ENCODE data around the gene PHEX. TPM values are rescaled to one million over a fixed set of nuclear protein-coding genes. Genes with fewer than 3 reads are reported as not detected.

PHEX gene
- total RNA-seq, 1 experiment from 2014 or later = 1.3 TPM

GRCh38 chrX:22237479-22237878 lies 205.4 kb downstream of the PHEX start:
- H3K9me2 ChIP-seq (replicated peaks; ENCODE audit: insufficient read depth, low read length) = no peaks in the 10 kb centered on the region
- H3K4me2 ChIP-seq (ENCODE audit: low read depth, low read length, poor library complexity, severe bottlenecking) = no peak overlapping the region

GRCh38 chrX:22246620-22247019 lies 214.5 kb downstream of the PHEX start:
- no peak for DNase-seq
- no peaks in the 10 kb centered on the region for H3K27me3 ChIP-seq (ENCODE audit: low read length)

More at GRCh38 chrX:22237479-22237878, 205.4 kb downstream of the PHEX start:
- Histone ChIP-seq H4K20me1 (ENCODE audit: insufficient read depth, low read depth, low read length) (no peaks in the 10 kb centered on the region), H3K9ac (ENCODE audit: low read length) (no peak overlapping the region), H3K9me3 (ENCODE audit: low read length) (no peaks in the 10 kb centered on the region), H3K79me2 (ENCODE audit: low read length) (no peaks in the 10 kb centered on the region), H3K27me3 (ENCODE audit: low read length) (no peaks in the 10 kb centered on the region), H3K4me3 (ENCODE audit: low read length) (no peak overlapping the region), H3K27ac (ENCODE audit: low read length) (no peak overlapping the region), H2AFZ (ENCODE audit: low read length) (no peak overlapping the region), H3K4me1 (ENCODE audit: low read length) (no peaks in the 10 kb centered on the region), H3K36me3 (ENCODE audit: insufficient read depth, low read length) (no peaks in the 10 kb centered on the region)
- no peak for DNase-seq

GRCh38 chrX:22247169-22247568 lies 215.0 kb downstream of the PHEX start:
- Histone ChIP-seq H3K4me3 (ENCODE audit: low read length) (no peak overlapping the region), H3K27me3 (ENCODE audit: low read length) (no peaks in the 10 kb centered on the region), H3K9ac (ENCODE audit: low read length) (no peak overlapping the region), H3K9me3 (ENCODE audit: low read length) (no peaks in the 10 kb centered on the region), H4K20me1 (ENCODE audit: insufficient read depth, low read depth, low read length) (no peaks in the 10 kb centered on the region), H3K9me2 (replicated peaks; ENCODE audit: insufficient read depth, low read length) (no peaks in the 10 kb centered on the region), H3K4me1 (ENCODE audit: low read length) (no peaks in the 10 kb centered on the region), H3K36me3 (ENCODE audit: insufficient read depth, low read length) (no peaks in the 10 kb centered on the region), H2AFZ (ENCODE audit: low read length) (no peak overlapping the region), H3K4me2 (ENCODE audit: low read depth, low read length, poor library complexity, severe bottlenecking) (no peak overlapping the region), H3K79me2 (ENCODE audit: low read length) (no peaks in the 10 kb centered on the region), H3K27ac (ENCODE audit: low read length) (no peak overlapping the region)
- no peak for DNase-seq

More at GRCh38 chrX:22246620-22247019, 214.5 kb downstream of the PHEX start:
- Histone ChIP-seq H3K9me2 (replicated peaks; ENCODE audit: insufficient read depth, low read length) (no peaks in the 10 kb centered on the region), H3K79me2 (ENCODE audit: low read length) (no peaks in the 10 kb centered on the region), H3K9ac (ENCODE audit: low read length) (no peak overlapping the region), H3K4me2 (ENCODE audit: low read depth, low read length, poor library complexity, severe bottlenecking) (no peak overlapping the region), H3K27ac (ENCODE audit: low read length) (no peak overlapping the region), H3K9me3 (ENCODE audit: low read length) (no peaks in the 10 kb centered on the region), H3K4me1 (ENCODE audit: low read length) (no peaks in the 10 kb centered on the region), H4K20me1 (ENCODE audit: insufficient read depth, low read depth, low read length) (no peaks in the 10 kb centered on the region), H3K36me3 (ENCODE audit: insufficient read depth, low read length) (no peaks in the 10 kb centered on the region), H2AFZ (ENCODE audit: low read length) (no peak overlapping the region), H3K4me3 (ENCODE audit: low read length) (no peak overlapping the region)

- Histone ChIP-seq H3K4me3 (ENCODE audit: low read length) (no peak overlapping the region), H3K27ac (ENCODE audit: low read length) (no peak overlapping the region), H3K79me2 (ENCODE audit: low read length) (no peaks in the 10 kb centered on the region), H3K4me1 (ENCODE audit: low read length) (no peaks in the 10 kb centered on the region), H3K9ac (ENCODE audit: low read length) (no peak overlapping the region), H3K9me3 (ENCODE audit: low read length) (no peaks in the 10 kb centered on the region), H3K4me2 (ENCODE audit: low read depth, low read length, poor library complexity, severe bottlenecking) (no peak overlapping the region), H2AFZ (ENCODE audit: low read length) (no peak overlapping the region), H3K9me2 (replicated peaks; ENCODE audit: insufficient read depth, low read length) (no peaks in the 10 kb centered on the region), H4K20me1 (ENCODE audit: insufficient read depth, low read depth, low read length) (no peaks in the 10 kb centered on the region), H3K36me3 (ENCODE audit: insufficient read depth, low read length) (no peaks in the 10 kb centered on the region), H3K27me3 (ENCODE audit: low read length) (no peaks in the 10 kb centered on the region)
- DNase-seq = no peak
These were observed 216.3 kb downstream of the PHEX start for GRCh38 chrX:22248401-22248800.

- H3K4me3 ChIP-seq (ENCODE audit: low read length) = no peak overlapping the region
- H3K27ac ChIP-seq (ENCODE audit: low read length) = no peak overlapping the region
- no peaks in the 10 kb centered on the region for H4K20me1 ChIP-seq (ENCODE audit: insufficient read depth, low read depth, low read length)
- H3K79me2 ChIP-seq (ENCODE audit: low read length) = no peaks in the 10 kb centered on the region
- H3K27me3 ChIP-seq (ENCODE audit: low read length) = no peaks in the 10 kb centered on the region
- H3K9ac ChIP-seq (ENCODE audit: low read length) = no peak overlapping the region
- H3K36me3 ChIP-seq (ENCODE audit: insufficient read depth, low read length) = no peaks in the 10 kb centered on the region
- DNase-seq = no peak
- no peak overlapping the region for H2AFZ ChIP-seq (ENCODE audit: low read length)
- H3K4me2 ChIP-seq (ENCODE audit: low read depth, low read length, poor library complexity, severe bottlenecking) = no peak overlapping the region
- no peaks in the 10 kb centered on the region for H3K4me1 ChIP-seq (ENCODE audit: low read length)
- H3K9me2 ChIP-seq (replicated peaks; ENCODE audit: insufficient read depth, low read length) = no peaks in the 10 kb centered on the region
- H3K9me3 ChIP-seq (ENCODE audit: low read length) = no peaks in the 10 kb centered on the region
These were observed 217.2 kb downstream of the PHEX start for GRCh38 chrX:22249371-22249770.

- H3K4me2 ChIP-seq (ENCODE audit: low read depth, low read length, poor library complexity, severe bottlenecking) = no peak overlapping the region
- no peak for DNase-seq
- no peak overlapping the region for H3K27ac ChIP-seq (ENCODE audit: low read length)
- H3K36me3 ChIP-seq (ENCODE audit: insufficient read depth, low read length) = no peaks in the 10 kb centered on the region
- H3K27me3 ChIP-seq (ENCODE audit: low read length) = no peaks in the 10 kb centered on the region
- no peaks in the 10 kb centered on the region for H3K4me1 ChIP-seq (ENCODE audit: low read length)
- H4K20me1 ChIP-seq (ENCODE audit: insufficient read depth, low read depth, low read length) = no peaks in the 10 kb centered on the region
- H3K79me2 ChIP-seq (ENCODE audit: low read length) = no peaks in the 10 kb centered on the region
- no peaks in the 10 kb centered on the region; the same call in 1 of the 2 replicates for H3K9me3 ChIP-seq (ENCODE audit: low read length)
- no peak overlapping the region for H3K4me3 ChIP-seq (ENCODE audit: low read length)
- H2AFZ ChIP-seq (ENCODE audit: low read length) = no peak overlapping the region
- no peak overlapping the region for H3K9ac ChIP-seq (ENCODE audit: low read length)
- no peaks in the 10 kb centered on the region for H3K9me2 ChIP-seq (replicated peaks; ENCODE audit: insufficient read depth, low read length)
These were observed 236.6 kb downstream of the PHEX start for GRCh38 chrX:22268706-22269105.

- H3K79me2 ChIP-seq (ENCODE audit: low read length) = no peaks in the 10 kb centered on the region
- H3K4me1 ChIP-seq (ENCODE audit: low read length) = no peaks in the 10 kb centered on the region
- no peak within 1 kb of the TSS for H2AFZ ChIP-seq (ENCODE audit: low read length)
- no peaks in the 10 kb centered on the region for H3K9me2 ChIP-seq (replicated peaks; ENCODE audit: insufficient read depth, low read length)
- no peak within 1 kb of the TSS for H3K4me3 ChIP-seq (ENCODE audit: low read length)
- H3K9me3 ChIP-seq (ENCODE audit: low read length) = no peaks in the 10 kb centered on the region; the same call in 1 of the 2 replicates
- H3K27ac ChIP-seq (ENCODE audit: low read length) = no peak within 1 kb of the TSS
- no peaks in the 10 kb centered on the region for H4K20me1 ChIP-seq (ENCODE audit: insufficient read depth, low read depth, low read length)
- no peak for DNase-seq
- H3K4me2 ChIP-seq (ENCODE audit: low read depth, low read length, poor library complexity, severe bottlenecking) = no peak within 1 kb of the TSS
- H3K27me3 ChIP-seq (ENCODE audit: low read length) = no peaks in the 10 kb centered on the region
- H3K9ac ChIP-seq (ENCODE audit: low read length) = no peak within 1 kb of the TSS
- H3K36me3 ChIP-seq (ENCODE audit: insufficient read depth, low read length) = no peaks in the 10 kb centered on the region
These were observed 240.5 kb downstream of the PHEX start, which contains the start of gene CBLL2 for GRCh38 chrX:22272613-22273012. Gene CBLL2, plus strand, starts transcription at chrX:22272913. Its CDS starts 79 bp downstream, at chrX:22272992.

GRCh38 chrX:22273714-22274317 lies 241.7 kb downstream of the PHEX start:
- no peak overlapping the region for H2AFZ ChIP-seq (ENCODE audit: low read length)
- no peaks in the 10 kb centered on the region for H3K79me2 ChIP-seq (ENCODE audit: low read length)
- H3K9ac ChIP-seq (ENCODE audit: low read length) = no peak overlapping the region
- no peaks in the 10 kb centered on the region for H3K9me2 ChIP-seq (replicated peaks; ENCODE audit: insufficient read depth, low read length)
- DNase-seq = no peak
- H3K36me3 ChIP-seq (ENCODE audit: insufficient read depth, low read length) = no peaks in the 10 kb centered on the region
- H3K27ac ChIP-seq (ENCODE audit: low read length) = no peak overlapping the region
- H3K4me1 ChIP-seq (ENCODE audit: low read length) = no peaks in the 10 kb centered on the region
- H4K20me1 ChIP-seq (ENCODE audit: insufficient read depth, low read depth, low read length) = no peaks in the 10 kb centered on the region
- H3K4me2 ChIP-seq (ENCODE audit: low read depth, low read length, poor library complexity, severe bottlenecking) = no peak overlapping the region
- no peaks in the 10 kb centered on the region; the same call in 1 of the 2 replicates for H3K9me3 ChIP-seq (ENCODE audit: low read length)
- H3K27me3 ChIP-seq (ENCODE audit: low read length) = no peaks in the 10 kb centered on the region
- H3K4me3 ChIP-seq (ENCODE audit: low read length) = no peak overlapping the region
